HEK293 (cell line): ENCODE data around the gene ACVR1C.
A peak's percentile ranks its signal among the peaks of the same experiment; 100 is the strongest.

Source experiments
- CTCF ChIA-PET: fragments of 350-600 bp; formaldehyde crosslinking; extraction: SDS; loops from one replicate; lab custom pipeline; 2021; ENCODE audit warnings: antibody characterized with exemption; lab: Yijun Ruan, JAX
- POLR2A ChIA-PET: fragments of 300-600 bp; formaldehyde crosslinking; extraction: SDS; loops from one replicate; lab custom pipeline; 2020; ENCODE audit warnings: antibody characterized with exemption, inconsistent platforms; lab: Yijun Ruan, JAX
- H3K27ac ChIP-seq: fragments of 200-500 bp; sonication (Bioruptor generic); 2 replicates; pipeline ENCODE4 v1.5.1; 2014; ENCODE audit warnings: low read depth, low read length, control low read depth, inconsistent platforms; ENCODE audit errors: extremely low read depth
- H3K36me3 ChIP-seq, 2 experiments: fragments of 200-500 bp in 1 of 2; sonication (Bioruptor generic) in 1 of 2; 1 replicate in 1 of 2; 2 replicates in 1 of 2; pipeline ENCODE4 v1.5.1; 2014 to 2017; ENCODE audit warnings: inconsistent platforms in 2 of 2, low read length in 2 of 2; ENCODE audit not compliant: control insufficient read depth in 2 of 2, insufficient read depth in 1 of 2
- H3K4me1 ChIP-seq: fragments of 200-500 bp; sonication (Bioruptor generic); 2 replicates; pipeline ENCODE4 v1.5.1; 2014; ENCODE audit warnings: mild to moderate bottlenecking, low read length, inconsistent platforms; ENCODE audit not compliant: control insufficient read depth, insufficient read depth
- H3K4me3 ChIP-seq: 2 replicates; pipeline ENCODE4 v1.5.1; 2011; ENCODE audit warnings: low read depth, mild to moderate bottlenecking, control low read depth, low read length, moderate library complexity
- H3K9me3 ChIP-seq: fragments of 200-500 bp; sonication (Bioruptor generic); 2 replicates; pipeline ENCODE4 v1.5.1; 2014; ENCODE audit warnings: low read depth, low read length, inconsistent platforms; ENCODE audit not compliant: control insufficient read depth, insufficient read depth
- BCL11B ChIP-seq: fragments of 450-650 bp; formaldehyde crosslinking; IDR thresholded peaks from 2 replicates; pipeline ENCODE4 v1.5.1; 2016; ENCODE audit warnings: low read depth, missing biosample characterization, missing genetic modification characterization
- CTCF ChIP-seq: fragments of 450-650 bp; formaldehyde crosslinking; IDR thresholded peaks from 2 replicates; pipeline ENCODE4 v1.5.1; 2016; ENCODE audit warnings: missing biosample characterization, missing genetic modification characterization
- GLIS2 ChIP-seq: fragments of 450-650 bp; formaldehyde crosslinking; IDR thresholded peaks from 2 replicates; pipeline ENCODE4 v1.5.1; 2016; ENCODE audit warnings: missing biosample characterization, missing genetic modification characterization
- KLF10 ChIP-seq: fragments of 450-650 bp; IDR thresholded peaks from 2 replicates; pipeline ENCODE4 v1.5.1; 2018; ENCODE audit warnings: missing biosample characterization, mild to moderate bottlenecking, missing genetic modification characterization
- PATZ1 ChIP-seq: fragments of 450-650 bp; formaldehyde crosslinking; IDR thresholded peaks from 2 replicates; pipeline ENCODE4 v1.5.1; 2016; ENCODE audit warnings: missing biosample characterization, missing genetic modification characterization
- SCRT1 ChIP-seq: fragments of 450-650 bp; formaldehyde crosslinking; IDR thresholded peaks from 2 replicates; pipeline ENCODE4 v1.5.1; 2016; ENCODE audit warnings: missing biosample characterization, missing genetic modification characterization, borderline replicate concordance
- SCRT2 ChIP-seq: fragments of 450-650 bp; formaldehyde crosslinking; IDR thresholded peaks from 2 replicates; pipeline ENCODE4 v1.5.1; 2016; ENCODE audit warnings: missing biosample characterization, missing genetic modification characterization
- SETDB1 ChIP-seq: IDR thresholded peaks from one replicate; pipeline ENCODE4 v1.6.1; 2017; ENCODE audit warnings: mild to moderate bottlenecking, low read length, moderate library complexity, mixed read lengths; ENCODE audit not compliant: insufficient read length
- ZBTB21 ChIP-seq: fragments of 450-650 bp; formaldehyde crosslinking; IDR thresholded peaks from 2 replicates; pipeline ENCODE4 v1.5.1; 2017; ENCODE audit warnings: missing biosample characterization, missing genetic modification characterization
- ZEB2 ChIP-seq: fragments of 450-650 bp; formaldehyde crosslinking; IDR thresholded peaks from 2 replicates; pipeline ENCODE4 v1.5.1; 2016; ENCODE audit warnings: missing biosample characterization, missing genetic modification characterization
- ZIC2 ChIP-seq: fragments of 450-650 bp; formaldehyde crosslinking; IDR thresholded peaks from 2 replicates; pipeline ENCODE4 v1.5.1; 2016; ENCODE audit warnings: missing biosample characterization, missing genetic modification characterization
- ZNF146 ChIP-seq: fragments of 450-650 bp; formaldehyde crosslinking; IDR thresholded peaks from 2 replicates; pipeline ENCODE4 v1.5.1; 2016; ENCODE audit warnings: missing biosample characterization, missing genetic modification characterization
- ZNF157 ChIP-seq: fragments of 450-650 bp; formaldehyde crosslinking; IDR thresholded peaks from 2 replicates; pipeline ENCODE4 v1.5.1; 2016; ENCODE audit warnings: missing biosample characterization, missing genetic modification characterization
- ZNF223 ChIP-seq: fragments of 450-650 bp; formaldehyde crosslinking; IDR thresholded peaks from 2 replicates; pipeline ENCODE4 v1.5.1; 2016; ENCODE audit warnings: missing biosample characterization, missing genetic modification characterization
- ZNF311 ChIP-seq: fragments of 450-650 bp; formaldehyde crosslinking; IDR thresholded peaks from 2 replicates; pipeline ENCODE4 v1.5.1; 2017; ENCODE audit warnings: missing biosample characterization, missing genetic modification characterization, borderline replicate concordance
- ZNF473 ChIP-seq: fragments of 450-650 bp; formaldehyde crosslinking; IDR thresholded peaks from 2 replicates; pipeline ENCODE4 v1.5.1; 2017; ENCODE audit warnings: missing biosample characterization, missing genetic modification characterization
- ZNF529 ChIP-seq: fragments of 450-650 bp; formaldehyde crosslinking; IDR thresholded peaks from 2 replicates; pipeline ENCODE4 v1.5.1; 2017; ENCODE audit warnings: missing genetic modification characterization, missing biosample characterization; ENCODE audit not compliant: insufficient replicate concordance
- ZNF658 ChIP-seq: fragments of 450-650 bp; formaldehyde crosslinking; IDR thresholded peaks from 2 replicates; pipeline ENCODE4; 2016; ENCODE audit warnings: missing biosample characterization, missing genetic modification characterization
- ZNF670 ChIP-seq: fragments of 450-650 bp; formaldehyde crosslinking; IDR thresholded peaks from 2 replicates; pipeline ENCODE4 v1.5.1; 2016; ENCODE audit warnings: missing biosample characterization, missing genetic modification characterization, low read depth
- ZNF76 ChIP-seq: fragments of 450-650 bp; formaldehyde crosslinking; IDR thresholded peaks from 2 replicates; pipeline ENCODE4; 2016; ENCODE audit warnings: low read depth, missing biosample characterization, missing genetic modification characterization, borderline replicate concordance
- ZNF830 ChIP-seq: fragments of 450-650 bp; IDR thresholded peaks from 2 replicates; pipeline ENCODE4 v1.5.0; 2018; ENCODE audit warnings: missing biosample characterization, missing genetic modification characterization, low read depth, mild to moderate bottlenecking, moderate library complexity
- ZNF837 ChIP-seq: fragments of 450-650 bp; formaldehyde crosslinking; IDR thresholded peaks from 2 replicates; pipeline ENCODE4 v1.5.1; 2016; ENCODE audit warnings: missing biosample characterization, missing genetic modification characterization
- ZSCAN4 ChIP-seq: fragments of 450-650 bp; formaldehyde crosslinking; IDR thresholded peaks from 2 replicates; pipeline ENCODE4 v1.5.1; 2017; ENCODE audit warnings: missing biosample characterization, missing genetic modification characterization

The ACVR1C gene

DNA sequence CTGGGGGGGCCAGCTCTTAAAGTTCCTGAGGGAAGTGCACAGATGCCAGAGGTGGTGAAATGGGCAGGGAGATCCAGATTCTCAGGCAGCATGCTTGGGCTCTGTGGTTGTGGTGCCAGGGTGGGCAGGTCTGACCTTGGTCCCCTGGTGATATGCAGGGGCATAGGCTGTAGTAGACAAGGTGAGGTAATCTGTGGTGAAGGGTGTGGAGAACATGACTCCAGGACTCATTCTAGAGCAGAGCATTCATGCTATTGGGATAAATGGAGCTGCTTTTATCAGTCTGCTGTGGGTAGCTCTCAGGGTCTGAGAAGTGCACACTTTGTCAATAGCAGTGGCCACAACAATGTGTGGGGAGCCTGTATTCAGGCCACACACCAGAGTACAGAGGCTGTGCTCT, 16.9 kb downstream of the ACVR1C start (continued):
- TF ChIP-seq GLIS2 (tag by site-specific recombination) (no peak), ZNF146 (tag by site-specific recombination) (no peak)
- TF ChIP-seq, all 188 proteins: peak for 0

GRCh38 chr2:157611110-157611509, 17.6 kb downstream of the ACVR1C start:
- TF ChIP-seq ZNF837 (tag by site-specific recombination): no peak
- TF ChIP-seq ZEB2 (tag by site-specific recombination): no peak
- no peak for TF ChIP-seq BCL11B (tag by site-specific recombination)
- no peak for TF ChIP-seq CTCF (tag by site-specific recombination)
- TF ChIP-seq ZNF658 (tag by site-specific recombination): no peak

GRCh38 chr2:157606534-157606933, 22.1 kb downstream of the ACVR1C start:
- TF ChIP-seq SCRT2 (tag by site-specific recombination) (peak; percentile 85), ZBTB21 (tag by site-specific recombination) (no peak), ZNF311 (tag by site-specific recombination) (no peak), ZSCAN4 (no peak), SCRT1 (peak; percentile 77)
- TF ChIP-seq, all 188 proteins: peak for 2
- Histone ChIP-seq H3K9me3 (no peaks in the 10 kb centered on the region), H3K36me3 (no peaks in the 10 kb centered on the region), H3K4me3 (no peak overlapping the region), H3K4me1 (no peaks in the 10 kb centered on the region), H3K27ac (no peak overlapping the region)
- ChIA-PET CTCF (no interaction called here), POLR2A (no interaction called here)

More at GRCh38 chr2:157611110-157611509, 17.6 kb downstream of the ACVR1C start:
- Histone ChIP-seq H3K27ac (no peak overlapping the region), H3K4me3 (no peak overlapping the region), H3K36me3 (no peaks in the 10 kb centered on the region), H3K9me3 (no peaks in the 10 kb centered on the region), H3K4me1 (no peaks in the 10 kb centered on the region)
- CTCF ChIA-PET: no interaction called here
- POLR2A ChIA-PET: no interaction called here

DNA sequence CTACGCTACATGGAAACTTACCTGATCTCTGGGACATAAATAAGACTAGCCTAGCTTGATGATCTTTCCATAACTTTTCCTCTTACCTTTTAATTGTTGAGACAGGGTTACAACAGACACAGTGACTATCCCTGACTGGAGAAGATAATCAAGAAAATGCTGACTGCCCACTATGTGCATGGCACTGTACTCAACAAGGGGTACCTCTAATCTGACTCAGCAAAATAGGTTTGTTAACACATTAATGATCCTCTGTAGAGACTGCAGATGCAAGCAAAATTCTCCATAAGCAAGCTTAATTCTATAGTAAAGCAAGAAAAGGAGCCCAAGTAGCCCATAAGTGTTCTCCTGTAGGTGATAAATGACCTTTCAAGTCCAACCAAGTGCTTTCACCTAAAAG, 25.5 kb downstream of the ACVR1C start:
- no peaks in the 10 kb centered on the region for H3K36me3 ChIP-seq
- ChIA-PET CTCF (interaction anchor here (1.4 kb wide), 1 partner anchor 25 kb away, joined by 4 read pairs; the partner anchor contains the start of gene ACVR1C), POLR2A (no interaction called here)
- TF ChIP-seq KLF10 (tag by site-specific recombination): no peak
- no peaks in the 10 kb centered on the region for H3K4me1 ChIP-seq
- H3K27ac ChIP-seq: no peak overlapping the region
- no peaks in the 10 kb centered on the region for H3K9me3 ChIP-seq
- H3K4me3 ChIP-seq: no peak overlapping the region

DNA sequence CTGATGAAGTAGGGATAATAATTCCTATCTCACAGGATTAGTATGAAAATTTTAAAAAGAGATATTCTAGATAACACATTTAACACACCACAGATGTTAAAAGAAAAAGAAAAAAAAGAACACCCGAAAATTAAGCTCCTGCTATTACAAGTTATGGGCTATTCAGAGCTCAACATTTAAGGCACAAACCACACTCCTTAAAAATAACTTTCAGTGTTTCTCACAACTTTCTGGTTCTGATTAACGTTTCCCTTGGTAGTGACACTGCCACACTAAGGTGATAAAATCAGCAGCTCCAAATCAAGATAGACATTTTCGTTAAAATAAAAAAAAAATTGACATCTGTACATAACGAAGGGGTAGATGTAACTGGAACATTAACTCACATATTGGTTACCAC, 26.9 kb downstream of the ACVR1C start:
- Histone ChIP-seq H3K36me3 (no peaks in the 10 kb centered on the region), H3K4me1 (no peaks in the 10 kb centered on the region), H3K9me3 (no peaks in the 10 kb centered on the region), H3K27ac (no peak overlapping the region), H3K4me3 (no peak overlapping the region)
- ChIA-PET POLR2A (no interaction called here), CTCF (interaction anchor here (0.6 to 0.9 kb wide), 3 partner anchors 28 to 79 kb away, joined by 3 read pairs; no protein-coding TSS in a partner anchor)
- TF ChIP-seq ZNF529 (tag by site-specific recombination) (no peak), ZNF223 (tag by site-specific recombination) (no peak), PATZ1 (tag by site-specific recombination) (no peak), ZNF157 (tag by site-specific recombination) (no peak), SETDB1 (no peak), ZNF473 (tag by site-specific recombination) (no peak), ZNF76 (no peak), ZNF830 (tag by site-specific recombination) (no peak), ZIC2 (tag by site-specific recombination) (no peak), ZNF670 (tag by site-specific recombination) (no peak)
